Calu3 (cell line): ENCODE data around the gene C19orf81. TPM values are rescaled to one million over a fixed set of nuclear protein-coding genes. Genes with fewer than 3 reads are reported as not detected.

Source experiments
- Bru-seq: library from RNA; stranded (reverse); fragments of 400-500 nt; gene quantifications from one replicate; lab custom pipeline; 2021; lab: Mats Ljungman, UMichigan
- BruChase-seq, 2 experiments: library from RNA; stranded (reverse); fragments of 400-500 nt; gene quantifications; one replicate each; lab custom pipeline; 2021; lab: Mats Ljungman, UMichigan
- BruUV-seq: library from RNA; stranded (reverse); fragments of 400-500 nt; replicated peaks from 2 replicates; lab custom pipeline; 2021; lab: Mats Ljungman, UMichigan
- CTCF ChIA-PET: fragments of 300-600 bp; sonication (Branson Sonifier 250); formaldehyde crosslinking; loops from one replicate; lab custom pipeline; 2022; ENCODE audit warnings: antibody characterized with exemption; lab: Charles Lee
- DNase-seq: peaks from one replicate; pipeline ENCODE4 v3.0.0; 2022
- H3K27ac Mint-ChIP-seq: one replicate; pipeline ENCODE4 v1.8.0; 2022; ENCODE audit warnings: mixed read lengths; ENCODE audit not compliant: unreplicated experiment
- H3K27me3 Mint-ChIP-seq: one replicate; pipeline ENCODE4 v1.8.0; 2022; ENCODE audit warnings: mixed read lengths; ENCODE audit not compliant: unreplicated experiment
- H3K36me3 Mint-ChIP-seq: one replicate; pipeline ENCODE4 v1.8.0; 2022; ENCODE audit warnings: mild to moderate bottlenecking, moderate library complexity, mixed read lengths; ENCODE audit not compliant: insufficient read depth, unreplicated experiment
- H3K4me1 Mint-ChIP-seq: one replicate; pipeline ENCODE4 v1.8.0; 2022; ENCODE audit warnings: mild to moderate bottlenecking, low read depth, mixed read lengths; ENCODE audit not compliant: unreplicated experiment
- H3K4me3 Mint-ChIP-seq: one replicate; pipeline ENCODE4 v1.8.0; 2022; ENCODE audit warnings: mild to moderate bottlenecking, low read depth, moderate library complexity, mixed read lengths; ENCODE audit not compliant: unreplicated experiment
- H3K9me3 Mint-ChIP-seq: one replicate; pipeline ENCODE4 v1.8.0; 2022; ENCODE audit warnings: low read depth, mixed read lengths; ENCODE audit not compliant: unreplicated experiment
- intact Hi-C: fragments of 100-400 bp; cut with micrococcal nuclease; formaldehyde crosslinking; loops from one replicate; pipeline ENCODE4 v1.10.0; 2022; ENCODE audit not compliant: unreplicated experiment
- long read RNA-seq: library from polyadenylated mRNA; stranded (forward); transcript quantifications from one replicate; pipeline ENCODE4 v2.0.0, GENCODE V29; 2022
- total RNA-seq: library from RNA; stranded (reverse); gene quantifications from 2 replicates; pipeline ENCODE4 v1.2.3, GENCODE V29; 2022
- TF ChIP-seq, protein P1 (sequence below): fragments of 200-600 bp; IDR thresholded peaks from one replicate; pipeline ENCODE4 v1.8.0; 2022; ENCODE audit warnings: antibody characterized with exemption; ENCODE audit not compliant: unreplicated experiment

C19orf81 gene
- total RNA-seq = not detected in 2 replicates
- percentile 7 among the genes with signal in this experiment for Bru-seq, nascent RNA
- percentile 7 among the genes with signal in this experiment for BruChase-seq, experiment 1, labeled RNA remaining after a 6-hour chase
- not detected for BruChase-seq, experiment 2, labeled RNA remaining after a 2-hour chase
- long read RNA-seq, partial matches to known transcripts = 0 of 2 reads
- long read RNA-seq, other reads (novel, unspliced or antisense) = 2 of 2 reads

DNA sequence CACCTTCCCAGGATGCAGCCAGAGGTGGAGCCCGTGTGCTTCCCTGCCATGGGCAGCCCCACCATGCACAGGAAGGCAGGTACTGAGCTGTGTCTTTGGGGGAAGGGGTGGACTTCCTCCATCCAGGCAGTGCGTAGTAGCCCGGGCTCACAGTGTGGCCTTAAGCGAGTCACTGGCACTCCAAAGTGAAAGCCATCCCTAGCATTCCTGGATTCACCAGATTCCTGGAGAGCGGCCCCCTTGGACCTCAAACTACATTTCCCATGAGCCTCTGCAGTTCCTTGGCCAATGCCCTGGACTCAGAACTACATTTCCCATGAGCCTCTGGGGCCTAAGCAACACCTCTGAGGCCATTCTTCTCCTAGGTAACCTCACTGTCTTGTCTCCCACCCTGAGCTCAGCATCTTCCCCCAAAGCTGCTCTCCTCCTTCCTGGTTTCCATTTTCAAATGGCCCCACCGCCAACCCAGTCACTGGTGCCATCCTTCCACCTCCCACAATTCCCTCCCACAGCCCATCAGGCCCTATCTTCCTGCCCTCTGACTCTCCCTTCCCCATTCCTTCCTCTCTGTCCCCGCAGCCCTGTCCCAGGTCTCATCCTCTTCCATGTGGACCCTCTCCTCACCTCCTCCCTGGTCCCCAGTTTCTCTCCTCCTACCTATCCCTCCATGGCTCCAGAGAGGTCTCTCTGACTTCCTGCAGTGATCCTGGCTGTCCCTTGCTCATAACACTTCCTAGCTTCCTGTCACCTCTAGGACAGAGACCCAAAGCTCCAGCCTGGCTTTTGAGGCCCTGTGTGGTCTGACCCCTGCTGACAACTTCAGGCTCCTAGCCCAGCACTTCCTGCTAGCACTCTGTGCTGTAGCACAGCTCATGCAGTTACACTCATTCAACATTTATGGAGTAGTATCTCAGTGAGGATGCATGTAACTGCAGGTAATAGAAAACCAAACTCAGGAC lies at the start of gene C19orf81:
TSS of gene C19orf81 (plus strand) at position 13 of the 959 bp plus-strand sequence. CDS start at position 13, 0 bp downstream.
- Mint-ChIP-seq H3K4me3 (no peak within 1 kb of the TSS), H3K27ac (no peak within 1 kb of the TSS), H3K4me1 (no peaks in the 10 kb centered on the region), H3K27me3 (peaks cover 54% of the 10 kb centered on the region), H3K9me3 (no peaks in the 10 kb centered on the region), H3K36me3 (no peaks in the 10 kb centered on the region)
- intact Hi-C loops = no loop called here
- TF ChIP-seq, protein P1, sequence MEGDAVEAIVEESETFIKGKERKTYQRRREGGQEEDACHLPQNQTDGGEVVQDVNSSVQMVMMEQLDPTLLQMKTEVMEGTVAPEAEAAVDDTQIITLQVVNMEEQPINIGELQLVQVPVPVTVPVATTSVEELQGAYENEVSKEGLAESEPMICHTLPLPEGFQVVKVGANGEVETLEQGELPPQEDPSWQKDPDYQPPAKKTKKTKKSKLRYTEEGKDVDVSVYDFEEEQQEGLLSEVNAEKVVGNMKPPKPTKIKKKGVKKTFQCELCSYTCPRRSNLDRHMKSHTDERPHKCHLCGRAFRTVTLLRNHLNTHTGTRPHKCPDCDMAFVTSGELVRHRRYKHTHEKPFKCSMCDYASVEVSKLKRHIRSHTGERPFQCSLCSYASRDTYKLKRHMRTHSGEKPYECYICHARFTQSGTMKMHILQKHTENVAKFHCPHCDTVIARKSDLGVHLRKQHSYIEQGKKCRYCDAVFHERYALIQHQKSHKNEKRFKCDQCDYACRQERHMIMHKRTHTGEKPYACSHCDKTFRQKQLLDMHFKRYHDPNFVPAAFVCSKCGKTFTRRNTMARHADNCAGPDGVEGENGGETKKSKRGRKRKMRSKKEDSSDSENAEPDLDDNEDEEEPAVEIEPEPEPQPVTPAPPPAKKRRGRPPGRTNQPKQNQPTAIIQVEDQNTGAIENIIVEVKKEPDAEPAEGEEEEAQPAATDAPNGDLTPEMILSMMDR = no peak
- peak; percentile 22 for DNase-seq
- CTCF ChIA-PET = interaction anchor here (0.8 kb wide), 1 partner anchor 78 kb away, joined by 5 read pairs; no protein-coding TSS in a partner anchor
- no TSS peak for BruUV-seq

DNA sequence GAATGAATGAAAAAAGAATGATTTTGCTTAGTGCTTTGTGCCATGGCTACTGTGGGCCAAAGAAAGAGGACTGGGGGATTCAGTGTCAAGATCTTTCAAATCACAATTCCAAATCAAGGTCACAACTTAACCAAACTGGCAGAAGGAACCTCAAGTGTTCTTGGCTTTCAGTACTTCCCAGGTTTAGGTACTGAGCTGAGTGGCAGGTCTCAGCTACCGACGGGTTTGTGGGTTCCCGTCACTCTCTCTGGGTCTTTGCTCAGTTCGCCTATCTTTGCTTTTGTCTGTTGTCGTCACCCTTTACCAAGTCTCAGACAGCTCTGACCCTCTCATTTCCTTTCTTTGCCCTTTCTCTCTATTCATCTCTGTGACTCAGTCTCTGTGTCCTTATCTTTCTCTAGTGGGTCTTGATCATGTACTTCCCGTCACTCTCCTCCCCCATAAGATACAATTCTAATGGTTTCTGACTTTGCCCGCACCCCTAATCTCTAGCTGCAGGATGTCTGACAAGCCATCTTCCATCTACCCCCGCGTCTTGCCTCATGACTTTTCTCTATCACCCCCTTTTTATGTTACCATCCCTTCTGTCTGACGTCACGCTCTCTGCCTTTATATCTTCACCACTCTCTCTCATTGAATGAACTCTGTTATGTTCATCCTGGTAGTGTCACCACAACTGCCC lies 47.7 kb upstream of the C19orf81 start:
- Mint-ChIP-seq H3K27me3 (peaks cover 46% of the 10 kb centered on the region), H3K36me3 (no peaks in the 10 kb centered on the region), H3K9me3 (no peaks in the 10 kb centered on the region), H3K4me1 (no peaks in the 10 kb centered on the region), H3K4me3 (no peak overlapping the region), H3K27ac (no peak overlapping the region)
- intact Hi-C loops = no loop called here
- DNase-seq = no peak
- CTCF ChIA-PET = no interaction called here
- TF ChIP-seq, protein P1 = no peak
- no TSS peak for BruUV-seq

DNA sequence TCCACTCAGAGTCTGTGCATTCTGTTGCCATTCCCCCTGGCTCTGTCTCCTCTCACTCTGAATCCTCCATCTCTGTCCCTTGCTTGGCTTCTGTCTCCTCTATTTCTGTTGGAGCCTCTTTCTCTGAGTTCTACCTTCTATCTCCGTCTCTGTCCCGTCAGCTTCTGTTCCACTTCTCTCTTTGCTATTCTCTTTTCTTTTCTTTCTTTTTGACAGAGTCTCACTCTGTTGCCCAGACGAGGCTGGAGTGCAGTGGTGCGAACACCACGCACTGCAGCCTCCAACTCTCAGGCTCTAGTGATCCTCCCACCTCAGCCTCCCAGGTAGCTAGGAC lies 47.2 kb upstream of the C19orf81 start:
- no peaks in the 10 kb centered on the region for H3K36me3 Mint-ChIP-seq
- H3K27ac Mint-ChIP-seq = no peak overlapping the region
- DNase-seq = no peak
- intact Hi-C loops = no loop called here
- H3K4me3 Mint-ChIP-seq = no peak overlapping the region
- TF ChIP-seq, protein P1 = no peak
- no peaks in the 10 kb centered on the region for H3K4me1 Mint-ChIP-seq
- peaks cover 46% of the 10 kb centered on the region for H3K27me3 Mint-ChIP-seq
- CTCF ChIA-PET = no interaction called here
- BruUV-seq = no TSS peak
- H3K9me3 Mint-ChIP-seq = no peaks in the 10 kb centered on the region

DNA sequence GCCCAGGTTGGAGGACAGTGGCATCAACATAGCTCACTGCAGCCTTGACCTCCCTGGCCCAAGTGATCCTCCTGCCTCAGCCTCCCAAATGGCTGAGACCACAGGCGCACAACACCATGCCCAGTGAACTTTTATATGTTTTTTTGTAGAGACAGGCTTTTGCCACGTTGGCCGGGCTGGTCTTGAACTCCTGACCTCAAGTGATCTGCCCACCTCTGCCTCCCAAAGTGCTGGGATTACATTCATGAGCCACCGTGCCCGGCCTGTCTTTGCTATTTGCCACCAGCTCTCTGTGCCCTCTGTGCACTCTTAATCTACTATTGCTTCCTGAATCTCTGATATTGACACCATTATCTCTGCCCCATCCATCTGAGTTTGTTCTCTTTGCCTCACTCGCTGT lies 46.7 kb upstream of the C19orf81 start:
- Mint-ChIP-seq H3K27me3 (peaks cover 46% of the 10 kb centered on the region), H3K4me1 (no peaks in the 10 kb centered on the region), H3K27ac (no peak overlapping the region), H3K9me3 (no peaks in the 10 kb centered on the region), H3K4me3 (no peak overlapping the region), H3K36me3 (no peaks in the 10 kb centered on the region)
- no TSS peak for BruUV-seq
- intact Hi-C loops = no loop called here
- TF ChIP-seq, protein P1 = no peak
- CTCF ChIA-PET = no interaction called here
- DNase-seq = no peak
